ENCODE data around the gene PIBF1.

PIBF1 gene

DNA sequence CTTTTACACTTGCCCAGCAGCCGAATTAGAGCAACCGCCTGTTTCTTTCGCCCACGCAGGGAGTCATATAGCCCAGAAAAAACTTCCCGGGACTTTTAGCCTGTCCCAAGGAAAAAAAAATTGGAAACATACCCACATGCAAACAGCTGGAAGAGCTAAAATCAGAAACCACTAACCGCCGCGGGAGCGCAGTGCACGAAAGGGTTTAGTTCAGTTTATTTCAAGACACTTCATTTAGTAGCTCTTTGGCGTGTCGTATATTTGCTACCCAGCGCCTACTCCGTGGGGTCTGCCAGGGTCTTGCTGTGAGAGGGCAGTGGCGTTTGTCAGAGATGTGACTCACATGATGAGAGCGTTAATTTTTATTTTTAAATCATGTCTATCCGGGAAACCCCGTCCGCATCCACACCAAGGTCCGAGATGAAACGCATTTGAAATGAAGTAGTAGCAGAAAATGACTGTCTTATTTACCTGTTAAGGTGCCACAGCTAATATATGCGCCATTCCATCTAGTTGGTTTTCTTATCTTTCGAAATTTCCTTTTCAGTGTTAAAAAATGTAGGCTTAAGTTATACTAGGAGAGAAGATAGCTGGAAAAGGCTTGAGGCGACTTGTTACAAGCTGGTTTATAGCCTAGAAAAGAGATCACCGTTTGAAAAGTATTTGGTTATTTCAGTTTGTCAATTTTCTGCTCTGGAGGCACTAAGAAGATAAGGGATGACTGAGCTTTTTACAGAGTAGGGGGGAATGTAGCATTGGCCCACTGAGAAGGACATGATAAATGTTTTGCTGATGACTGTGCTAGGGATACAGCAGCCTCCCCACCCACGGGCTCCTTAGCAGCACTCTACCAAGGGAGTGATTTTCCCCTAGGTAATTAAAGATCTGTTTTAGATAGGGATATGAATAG lies 278.6 kb downstream of the PIBF1 start:
- no peak for DNase-seq (ENCODE audit: low read depth)

GRCh38 chr13:73061473-73061872 lies 279.5 kb downstream of the PIBF1 start:
- no peak for DNase-seq (ENCODE audit: low read depth)

GRCh38 chr13:73061876-73062275 lies 279.9 kb downstream of the PIBF1 start:
- no peak for DNase-seq (ENCODE audit: low read depth)

GRCh38 chr13:73062468-73062867 lies 280.5 kb downstream of the PIBF1 start:
- no peak for DNase-seq (ENCODE audit: low read depth)

- DNase-seq (ENCODE audit: low read depth), result no peak
Measured at GRCh38 chr13:73063166-73063565, 281.2 kb downstream of the PIBF1 start.

GRCh38 chr13:73065036-73065435 lies 283.1 kb downstream of the PIBF1 start:
- no peak for DNase-seq (ENCODE audit: low read depth)

DNA sequence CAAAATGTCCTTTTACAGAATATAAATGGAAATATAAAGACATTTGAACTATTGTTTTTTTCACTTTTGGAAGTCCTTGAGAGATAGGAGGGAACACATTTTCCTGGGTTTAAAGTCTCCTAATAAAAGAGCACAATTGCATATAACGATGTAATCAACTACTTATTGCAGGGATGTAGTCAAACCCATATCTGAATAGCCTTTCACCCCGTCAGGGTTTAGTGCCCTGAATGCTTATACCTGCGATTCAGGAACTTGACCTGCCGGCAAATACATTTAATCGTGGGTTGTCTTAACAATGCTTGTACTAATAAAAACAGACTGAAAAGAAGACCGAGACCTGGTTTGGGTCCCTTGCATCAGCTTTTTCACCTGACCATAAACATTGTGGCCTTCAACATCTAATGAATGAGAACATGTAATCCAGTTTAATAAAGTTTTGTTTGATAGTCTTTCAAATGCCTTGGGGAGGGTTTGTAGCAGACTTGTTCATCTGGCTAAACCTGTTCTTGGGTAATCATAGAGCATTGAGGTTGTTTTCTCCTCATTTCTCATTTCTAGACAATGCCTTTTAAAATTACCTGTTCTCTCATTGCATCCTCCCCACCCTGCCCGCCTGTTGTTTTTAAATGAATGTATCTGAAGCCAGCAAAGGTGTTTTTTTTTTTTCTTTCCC lies 283.9 kb downstream of the PIBF1 start:
- no peak for DNase-seq (ENCODE audit: low read depth)
